COR-L47 (cell line): ENCODE results near the gene CREBL2.
"Not testable (repeated sequence)": the region's sequence is repeated elsewhere in the genome, so short reads cannot be mapped to it uniquely, and the experiment has no call there.

ENCODE experiments used
- DNase-seq: peaks from one replicate; lab custom pipeline; 2025; lab: John Stamatoyannopoulos, UW

Gene CREBL2

GRCh38 chr12:12598864-12599263, 12.8 kb upstream of the CREBL2 start:
- DNase-seq, result no peak

DNA sequence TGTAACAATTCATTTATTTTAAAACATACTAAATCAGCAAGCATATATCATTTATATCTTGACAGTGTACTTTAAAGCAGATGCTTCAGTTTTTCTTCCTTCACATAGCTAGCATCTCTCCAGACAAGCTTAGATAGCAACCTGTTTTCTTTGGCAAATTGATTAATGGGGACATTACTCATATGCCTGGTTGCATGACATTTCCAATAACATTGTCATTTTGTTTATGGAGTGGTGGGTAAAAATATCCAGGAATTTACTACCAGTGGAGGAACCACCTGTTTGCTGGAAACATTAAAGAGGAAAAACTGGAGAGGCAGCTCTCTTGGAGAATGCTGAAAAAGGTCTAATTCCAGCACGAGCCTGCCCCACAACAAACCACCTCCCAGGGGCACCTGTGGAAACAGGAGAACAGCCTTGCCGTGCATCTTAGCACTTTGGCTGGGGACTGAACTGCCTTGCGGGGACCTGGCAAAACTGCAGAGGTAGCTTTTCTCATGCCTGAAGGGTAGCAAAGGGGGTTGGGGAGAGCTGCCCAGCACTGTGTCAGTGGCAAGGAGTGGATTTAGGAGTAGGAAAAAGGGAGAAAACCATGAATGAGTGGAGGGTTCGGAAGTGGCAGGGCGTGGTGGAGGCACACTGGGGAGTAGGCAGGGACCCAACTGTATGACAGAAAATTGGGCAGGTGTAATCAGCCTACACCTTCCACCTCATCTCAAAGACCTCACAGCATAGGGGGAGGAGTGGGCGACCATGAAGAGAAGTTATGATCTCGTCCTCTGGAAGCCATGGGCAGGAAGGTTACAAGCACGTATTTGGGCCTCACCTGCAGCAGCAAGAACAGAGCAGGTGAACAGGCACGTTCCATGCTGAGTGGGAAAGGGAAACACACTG, 11.7 kb upstream of the CREBL2 start:
- DNase-seq, result no peak

DNA sequence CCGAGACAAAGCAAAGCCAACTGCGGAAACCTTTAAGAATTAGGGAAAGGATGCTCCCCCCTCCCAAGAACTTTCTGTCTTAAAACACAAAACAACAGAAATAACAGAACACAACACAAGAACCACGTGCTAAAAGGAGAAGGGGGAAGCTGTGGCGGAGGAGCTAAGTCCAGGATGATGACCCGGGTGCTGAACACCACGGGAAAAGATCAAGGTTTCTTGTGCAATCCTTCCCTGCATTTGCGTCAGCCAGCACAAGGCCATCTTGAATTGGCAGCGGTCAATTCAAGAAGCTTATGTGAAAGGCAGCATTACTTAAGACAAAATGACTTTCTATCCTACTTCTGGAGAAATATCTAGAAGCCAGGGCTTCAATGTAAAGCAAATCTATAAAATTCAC, 11.0 kb upstream of the CREBL2 start:
- no peak for DNase-seq

DNA sequence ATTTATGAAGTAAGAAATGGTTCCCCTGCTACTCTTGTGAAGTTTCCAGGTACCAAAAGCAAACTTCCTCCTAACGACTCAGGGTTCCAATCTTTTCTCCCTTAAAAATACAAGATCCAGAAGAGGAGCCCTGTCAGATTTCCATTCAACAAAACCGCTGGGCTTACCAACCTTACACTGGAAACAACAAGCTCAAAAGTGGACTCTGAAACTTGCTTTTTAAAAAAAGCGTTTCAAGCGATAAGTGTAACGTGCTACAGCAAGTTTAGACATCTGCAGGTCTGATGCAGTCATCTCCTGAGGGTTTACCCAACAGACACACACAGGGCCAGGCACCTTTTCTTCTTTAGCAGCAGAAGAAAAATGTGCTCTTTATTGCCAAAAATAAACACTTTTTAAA, 6.9 kb upstream of the CREBL2 start:
- DNase-seq, result no peak

DNA sequence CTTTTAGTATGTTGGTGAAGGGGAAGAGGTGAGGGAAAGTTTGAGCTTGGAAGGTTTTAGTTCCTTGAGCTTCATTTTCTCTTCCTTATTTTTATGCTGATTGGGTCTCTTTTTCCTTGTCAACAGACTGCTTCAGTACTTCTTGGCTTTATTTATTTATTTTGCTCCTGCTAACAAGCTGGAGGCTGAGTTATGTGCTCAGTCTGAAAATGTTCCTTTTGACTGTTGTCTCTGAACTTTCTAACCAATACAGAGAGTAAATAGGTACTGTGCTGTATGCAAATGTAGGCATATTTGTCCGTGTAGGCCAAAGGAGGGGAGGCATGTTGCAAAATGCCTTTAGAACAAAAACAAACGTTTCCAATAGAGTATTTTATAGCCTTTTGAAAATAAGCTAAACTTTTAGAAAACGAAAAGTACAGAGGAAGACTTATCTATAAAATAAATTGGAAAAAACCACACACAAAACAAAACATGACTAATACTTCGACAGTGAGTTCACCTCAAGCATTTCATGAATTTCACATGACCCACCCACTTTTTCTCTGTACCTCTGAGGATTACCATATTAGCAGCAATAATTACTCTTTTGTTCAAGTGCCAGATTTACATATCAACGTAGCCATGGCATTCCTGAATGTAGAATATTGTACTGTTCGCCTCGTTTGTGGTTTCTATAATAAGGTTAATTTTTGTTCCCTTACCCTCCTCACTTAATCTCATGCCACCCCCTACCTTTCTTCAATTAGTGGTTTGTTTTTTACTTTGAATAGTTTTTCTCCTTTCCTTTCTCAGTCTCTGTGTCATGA, 4.7 kb upstream of the CREBL2 start:
- DNase-seq, result no peak

- no peak for DNase-seq
Observed at GRCh38 chr12:12608557-12608957, 3.1 kb upstream of the CREBL2 start.

- DNase-seq, result no peak
Observed at GRCh38 chr12:12609692-12610091, 2.0 kb upstream of the CREBL2 start.

DNA sequence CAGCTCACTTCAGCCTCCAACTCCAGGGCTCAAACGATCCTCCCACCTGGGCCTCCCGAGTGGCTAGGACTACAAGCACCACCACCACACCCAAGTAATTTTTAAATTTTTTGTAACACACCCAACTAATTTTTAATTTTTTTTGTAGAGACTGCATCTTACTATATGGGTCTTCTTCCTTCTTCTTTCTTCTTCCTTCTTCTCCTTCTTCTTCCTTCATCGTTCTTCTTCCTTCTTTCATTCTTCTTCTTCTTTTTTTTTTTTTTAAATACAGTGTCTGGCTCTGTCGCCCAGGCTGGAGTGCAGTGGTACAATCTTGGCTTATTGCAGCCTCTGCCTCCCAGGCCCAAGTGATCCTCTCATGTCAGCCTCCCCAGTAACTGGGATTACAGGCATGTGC, 965 bp upstream of the CREBL2 start:
- no peak for DNase-seq

DNA sequence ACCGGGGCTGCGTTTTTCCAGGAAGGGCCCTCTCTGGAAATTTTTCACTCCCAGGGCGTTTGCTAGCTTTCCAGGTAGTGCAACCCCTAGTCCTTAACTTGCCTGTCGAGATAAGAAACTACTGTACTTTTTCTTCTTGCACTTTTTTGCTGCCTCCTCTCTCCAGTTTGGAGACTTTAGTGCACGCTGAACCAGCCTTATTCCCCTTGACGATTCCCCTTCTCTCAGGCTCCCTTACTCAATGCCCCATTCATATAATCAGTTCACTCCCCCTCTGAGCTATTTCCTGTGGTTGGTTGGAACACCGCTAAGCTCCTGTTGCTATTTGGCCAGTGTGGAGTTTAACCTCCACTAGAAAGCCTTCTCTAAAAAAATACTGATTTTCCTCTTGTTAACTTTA, 682 bp downstream of the CREBL2 start:
- peak; percentile 6 for DNase-seq

- DNase-seq, result no peak
Observed at GRCh38 chr12:12613344-12613743, 1.7 kb downstream of the CREBL2 start.

DNA sequence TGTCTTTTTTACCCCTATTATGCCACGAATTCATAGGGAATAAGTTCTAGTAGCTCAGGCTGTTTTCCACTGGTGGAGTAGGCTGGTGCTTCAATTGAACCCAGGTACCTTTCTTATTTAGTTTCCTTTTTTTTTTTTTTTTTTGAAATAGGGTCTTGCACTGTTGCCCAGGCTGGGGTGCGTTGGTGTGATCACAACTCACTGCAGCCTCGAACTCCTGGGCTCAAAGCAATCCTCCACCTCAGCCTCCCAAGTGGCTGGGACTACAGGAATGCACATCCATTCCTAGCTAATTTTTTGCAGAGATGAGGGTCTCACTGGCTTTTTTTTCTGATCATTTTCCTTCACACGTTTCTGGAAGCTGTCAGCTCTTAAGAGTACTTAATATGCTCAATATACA, 2.7 kb downstream of the CREBL2 start:
- DNase-seq, result no peak

DNA sequence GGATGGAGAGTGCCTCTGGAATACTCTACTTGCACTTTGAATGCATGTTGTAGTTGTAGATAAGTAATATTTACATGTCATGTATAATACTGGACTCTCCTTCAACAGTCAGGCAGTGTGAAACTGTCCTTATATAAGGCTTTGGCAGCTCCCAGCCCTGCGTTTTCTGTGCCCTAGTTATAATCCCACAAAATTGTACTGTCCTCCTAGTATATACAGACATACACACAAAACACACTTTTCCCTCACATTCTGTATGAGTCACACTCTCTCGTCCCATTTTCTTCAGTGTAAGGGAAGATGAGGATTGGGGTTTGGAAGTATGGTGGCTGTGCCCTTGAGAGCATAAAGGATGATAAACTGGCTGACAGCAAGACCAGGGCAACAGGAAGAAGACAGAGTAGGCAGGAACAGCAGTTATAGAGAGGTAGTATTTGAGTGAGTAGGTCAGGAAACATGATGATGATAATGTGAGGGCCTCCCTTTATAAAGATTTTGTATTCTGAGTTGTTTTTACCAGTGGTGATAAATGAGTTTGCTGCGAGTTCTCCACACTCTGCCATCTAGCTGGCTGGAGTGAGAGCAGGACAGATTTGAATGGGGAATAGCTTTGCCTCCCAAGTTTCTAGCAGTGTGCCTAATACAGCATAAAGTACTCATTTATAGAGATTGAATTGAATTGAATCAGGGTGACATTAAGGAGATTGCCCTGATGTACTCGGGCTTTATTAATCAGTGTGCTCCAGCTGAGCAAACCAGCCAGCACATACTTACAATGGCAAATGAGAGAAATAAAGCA, 5.0 kb downstream of the CREBL2 start:
- DNase-seq, result no peak

DNA sequence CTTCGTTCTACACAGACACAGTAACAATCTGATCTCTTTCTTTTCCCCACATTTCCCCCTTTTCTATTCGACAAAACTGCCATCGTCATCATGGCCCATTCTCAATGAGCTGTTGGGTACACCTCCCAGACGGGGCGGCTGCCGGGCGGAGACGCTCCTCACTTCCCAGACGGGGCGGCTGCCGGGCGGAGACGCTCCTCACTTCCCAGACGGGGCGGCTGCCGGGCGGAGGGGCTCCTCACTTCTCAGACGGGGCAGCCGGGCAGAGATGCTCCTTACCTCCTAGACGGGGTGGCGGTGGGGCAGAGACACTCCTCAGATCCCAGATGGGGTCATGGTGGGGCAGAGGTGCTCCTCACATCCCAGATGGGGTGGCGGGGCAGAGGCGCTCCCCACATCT, 6.4 kb downstream of the CREBL2 start:
- not testable (repeated sequence) for DNase-seq

- DNase-seq, result no peak
Observed at GRCh38 chr12:12620730-12621315, 9.1 kb downstream of the CREBL2 start.

DNA sequence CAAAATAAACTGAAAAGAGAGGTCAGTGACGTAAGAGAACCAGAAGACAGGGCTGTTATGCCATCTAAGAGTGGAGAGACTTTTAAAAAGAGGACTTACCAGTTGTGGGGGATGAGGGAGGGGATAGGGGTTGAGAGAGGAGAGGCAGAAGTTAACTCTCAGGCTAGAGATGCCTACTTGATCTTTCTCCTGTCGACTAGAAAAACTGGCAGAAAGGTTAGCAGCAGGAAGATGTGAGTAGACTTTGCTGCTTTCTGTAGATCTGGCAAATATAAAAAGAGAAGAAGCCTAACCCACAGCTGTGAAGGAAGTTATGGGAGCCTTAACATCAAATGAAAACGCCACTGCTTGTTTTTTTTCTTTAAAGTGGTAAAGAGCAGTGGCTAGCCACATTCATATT, 10.7 kb downstream of the CREBL2 start:
- no peak for DNase-seq

DNA sequence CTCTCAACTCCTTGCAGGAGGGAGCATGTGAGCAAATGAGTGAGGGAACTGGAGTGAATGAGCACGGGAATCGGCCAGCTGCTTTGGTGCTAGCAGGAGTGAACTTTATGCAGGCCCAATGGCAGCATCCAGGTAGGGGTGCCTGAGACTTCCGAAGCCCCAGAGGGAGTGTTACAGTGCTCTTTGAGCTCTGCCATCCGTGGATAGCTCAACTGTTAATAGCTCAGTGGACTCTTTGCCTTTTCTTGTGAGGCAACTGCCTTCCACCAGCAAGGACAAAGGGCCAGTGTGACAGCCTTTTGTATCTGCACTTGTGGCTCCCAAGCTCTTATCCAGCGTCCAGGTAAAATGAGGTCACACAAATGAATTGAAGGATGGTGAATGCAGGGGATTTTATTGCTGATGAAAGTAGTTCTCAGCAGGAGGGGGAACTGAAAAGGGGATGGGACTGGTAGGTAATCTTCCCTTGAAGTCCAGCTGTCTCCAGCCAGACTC, 12.9 kb downstream of the CREBL2 start:
- DNase-seq, result no peak

- no peak for DNase-seq
Observed at GRCh38 chr12:12626471-12626870, 14.8 kb downstream of the CREBL2 start.

GRCh38 chr12:12627308-12627827, 15.7 kb downstream of the CREBL2 start:
- no peak for DNase-seq

- no peak for DNase-seq
Observed at GRCh38 chr12:12628013-12628412, 16.3 kb downstream of the CREBL2 start.

GRCh38 chr12:12630850-12631249, 19.2 kb downstream of the CREBL2 start:
- no peak for DNase-seq

DNA sequence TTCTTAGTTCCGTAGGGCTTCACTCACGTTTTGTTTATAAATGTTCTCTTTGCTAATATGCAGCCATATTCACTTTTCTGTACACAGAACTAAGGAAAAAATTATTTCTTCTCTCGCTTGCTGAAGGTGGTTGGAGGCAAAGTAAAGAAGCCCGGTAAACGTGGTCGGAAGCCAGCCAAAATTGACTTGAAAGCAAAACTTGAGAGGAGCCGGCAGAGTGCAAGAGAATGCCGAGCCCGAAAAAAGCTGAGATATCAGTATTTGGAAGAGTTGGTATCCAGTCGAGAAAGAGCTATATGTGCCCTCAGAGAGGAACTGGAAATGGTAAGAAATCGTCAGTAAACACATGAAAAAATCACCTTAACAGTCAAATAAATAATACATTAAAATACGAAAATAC, 24.0 kb downstream of the CREBL2 start:
- DNase-seq, result no peak

- no peak for DNase-seq
Observed at GRCh38 chr12:12636641-12637040, 25.0 kb downstream of the CREBL2 start.
